Lung (tissue), 12 donors: ENCODE results near the gene PCIF1. TPM values are rescaled to one million over a fixed set of nuclear protein-coding genes. Genes with fewer than 3 reads are reported as not detected.
"Not testable (repeated sequence)": the region's sequence is repeated elsewhere in the genome, so short reads cannot be mapped to it uniquely, and the experiment has no call there.

Source experiments
- ATAC-seq: fragments of 200-7000 bp; cut with Tn5 transposase; one replicate; pipeline ENCODE4 v1.9.1; 2020; ENCODE audit warnings: moderate number of reproducible peaks; ENCODE audit not compliant: insufficient read depth, low FRiP score
- DNase-seq, 3 donors: peaks; one replicate each; pipeline ENCODE4 v3.0.0-alpha.2; 2013 to 2017
- H3K27ac ChIP-seq, 2 donors: one replicate each; pipeline ENCODE4 v1.5.1; 2013; ENCODE audit warnings: mild to moderate bottlenecking in 2 of 2, moderate library complexity in 2 of 2, control low read depth in 1 of 2, inconsistent platforms in 1 of 2, low read depth in 1 of 2, low read length in 1 of 2
- H3K27me3 ChIP-seq, 3 donors: one replicate each; pipeline ENCODE4 v1.5.1; 2013; ENCODE audit warnings: low read length in 2 of 3; ENCODE audit not compliant: control insufficient read depth in 3 of 3, insufficient read depth in 3 of 3
- H3K36me3 ChIP-seq, 4 donors: one replicate each; pipeline ENCODE4 v1.5.1; 2013; ENCODE audit warnings: low read length in 4 of 4, mild to moderate bottlenecking in 1 of 4, moderate library complexity in 1 of 4; ENCODE audit not compliant: control insufficient read depth in 4 of 4, insufficient read depth in 4 of 4
- H3K4me1 ChIP-seq, 5 donors: one replicate each; pipeline ENCODE4 v1.5.1; 2013; ENCODE audit warnings: low read length in 5 of 5, mild to moderate bottlenecking in 2 of 5, moderate library complexity in 1 of 5; ENCODE audit not compliant: control insufficient read depth in 5 of 5, insufficient read depth in 5 of 5
- H3K4me3 ChIP-seq: one replicate; pipeline ENCODE4 v1.5.1; 2013; ENCODE audit warnings: mild to moderate bottlenecking, control low read depth, moderate library complexity
- H3K9ac ChIP-seq, 2 donors: one replicate each; pipeline ENCODE4 v1.5.1; 2013; ENCODE audit warnings: low read length in 2 of 2, control low read depth in 1 of 2; ENCODE audit not compliant: insufficient read depth in 1 of 2
- H3K9me3 ChIP-seq, 4 donors: one replicate each; pipeline ENCODE4 v1.5.1; 2013; ENCODE audit warnings: low read length in 3 of 4, mild to moderate bottlenecking in 1 of 4, moderate library complexity in 1 of 4; ENCODE audit not compliant: control insufficient read depth in 4 of 4, insufficient read depth in 3 of 4
- WGBS, 2 donors: extraction: QIAGEN DNeasy Blood & Tissue Kit; methylation state at CpG; one replicate each; pipeline ENCODE4 v1.1.7; 2013; 5-methylcytosine and 5-hydroxymethylcytosine counted together
- polyA plus RNA-seq, 2 donors: library from polyadenylated mRNA; stranded (reverse); fragments of 200-250 nt; gene quantifications; one replicate each; pipeline ENCODE4 v1.2.1, GENCODE V29; 2013
- total RNA-seq, 2 donors: library from RNA; depleted of rRNA in 1 of 2; stranded (reverse); fragments of >200 nt in 1 of 2; gene quantifications; one replicate each; pipeline ENCODE4 v1.2.1, GENCODE V29; 2014 to 2021
- TF ChIP-seq, protein P1 (sequence below): IDR thresholded peaks from 2 replicates; pipeline ENCODE4 v1.5.1; 2012; ENCODE audit warnings: mild to moderate bottlenecking; ENCODE audit errors: control extremely low read depth, extremely low read depth
- donor health status: control.
- donor health status: control.
- donor health status: Bipolar disorder and iron deficiency.
- donor health status: healthy.
- donor health status: DM: yes; HTN: yes; CAD: no.

PCIF1 gene
- total and polyA plus RNA-seq, 4 donors = 27.7 to 48.1 (median 32.0) TPM

GRCh38 chr20:45994761-45995493, 60.4 kb downstream of the PCIF1 start:
- ATAC-seq (no peak), DNase-seq (no peak)
- WGBS, 2 donors = 59 to 62% methylated on average over 9 of the region's 9 CpGs
- peaks cover 0 to 5% (median 4%) of the 10 kb centered on the region in 3 donors for H3K27me3 ChIP-seq
- no peaks in the 10 kb centered on the region for H3K36me3 ChIP-seq
- H3K9me3 ChIP-seq = no peaks in the 10 kb centered on the region
- no peak overlapping the region for H3K9ac ChIP-seq
- H3K4me3 ChIP-seq = no peak overlapping the region
- no peaks in the 10 kb centered on the region for H3K4me1 ChIP-seq
- TF ChIP-seq, protein P1, sequence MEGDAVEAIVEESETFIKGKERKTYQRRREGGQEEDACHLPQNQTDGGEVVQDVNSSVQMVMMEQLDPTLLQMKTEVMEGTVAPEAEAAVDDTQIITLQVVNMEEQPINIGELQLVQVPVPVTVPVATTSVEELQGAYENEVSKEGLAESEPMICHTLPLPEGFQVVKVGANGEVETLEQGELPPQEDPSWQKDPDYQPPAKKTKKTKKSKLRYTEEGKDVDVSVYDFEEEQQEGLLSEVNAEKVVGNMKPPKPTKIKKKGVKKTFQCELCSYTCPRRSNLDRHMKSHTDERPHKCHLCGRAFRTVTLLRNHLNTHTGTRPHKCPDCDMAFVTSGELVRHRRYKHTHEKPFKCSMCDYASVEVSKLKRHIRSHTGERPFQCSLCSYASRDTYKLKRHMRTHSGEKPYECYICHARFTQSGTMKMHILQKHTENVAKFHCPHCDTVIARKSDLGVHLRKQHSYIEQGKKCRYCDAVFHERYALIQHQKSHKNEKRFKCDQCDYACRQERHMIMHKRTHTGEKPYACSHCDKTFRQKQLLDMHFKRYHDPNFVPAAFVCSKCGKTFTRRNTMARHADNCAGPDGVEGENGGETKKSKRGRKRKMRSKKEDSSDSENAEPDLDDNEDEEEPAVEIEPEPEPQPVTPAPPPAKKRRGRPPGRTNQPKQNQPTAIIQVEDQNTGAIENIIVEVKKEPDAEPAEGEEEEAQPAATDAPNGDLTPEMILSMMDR = no peak
- no peak overlapping the region for H3K27ac ChIP-seq

DNA sequence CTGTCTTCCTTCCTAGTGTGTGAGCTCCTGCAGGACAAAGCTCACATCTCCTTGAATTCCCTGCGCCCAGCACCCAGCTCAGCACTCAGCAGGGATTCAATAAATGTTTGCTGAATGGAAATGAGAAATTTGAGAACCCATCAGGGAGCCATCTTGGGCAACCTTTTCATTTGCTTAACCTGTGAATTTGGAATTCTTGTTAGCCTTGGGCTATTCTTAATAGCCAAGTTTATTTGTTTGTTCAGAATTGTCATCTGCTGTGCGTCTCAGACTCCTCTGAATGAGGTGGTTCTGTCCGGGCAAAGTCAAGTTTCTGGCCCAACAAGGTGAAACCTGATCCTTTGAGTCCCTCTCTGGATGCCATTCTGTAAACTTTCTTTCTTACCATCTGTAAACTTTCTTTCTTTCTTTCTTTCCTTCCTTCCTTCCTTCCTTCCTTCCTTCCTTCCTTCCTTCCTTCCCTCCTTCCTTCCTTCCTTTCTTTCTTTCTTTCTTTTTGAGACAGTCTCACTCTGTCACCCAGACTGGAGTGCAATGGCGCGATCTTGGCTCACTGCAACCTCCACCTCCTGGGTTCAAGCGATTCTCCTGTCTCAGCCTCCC, 61.1 kb downstream of the PCIF1 start:
- H3K36me3 ChIP-seq, H3K27ac ChIP-seq, H3K4me3 ChIP-seq, H3K9me3 ChIP-seq, H3K9ac ChIP-seq, H3K4me1 ChIP-seq, DNase-seq, ATAC-seq, H3K27me3 ChIP-seq: not testable (repeated sequence)
- WGBS, 2 donors = 68 to 82% methylated on average over 6 of the region's 6 CpGs

DNA sequence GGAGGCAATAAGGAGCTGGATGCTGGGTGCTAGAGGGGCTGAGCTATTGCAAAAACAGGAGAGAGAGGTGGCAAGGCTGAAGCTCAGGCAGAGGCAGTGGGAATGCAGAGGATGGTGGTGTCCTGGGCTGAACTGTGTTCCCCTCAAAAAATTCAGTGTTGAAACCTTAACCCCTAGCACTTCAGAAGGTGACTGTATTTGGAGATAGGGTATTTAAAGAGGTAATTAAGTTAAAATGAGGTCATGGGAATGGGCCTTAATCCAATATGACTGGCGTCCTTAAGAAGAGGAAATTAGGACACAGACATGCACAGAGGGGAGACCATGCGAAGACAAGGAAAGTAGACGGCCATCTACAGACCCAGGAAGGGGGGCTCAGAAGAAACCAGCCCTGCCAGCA, 62.7 kb downstream of the PCIF1 start:
- ATAC-seq (no peak), DNase-seq (no peak)
- H3K27ac ChIP-seq = no peak overlapping the region
- H3K9ac ChIP-seq = no peak overlapping the region
- no peaks in the 10 kb centered on the region for H3K9me3 ChIP-seq
- H3K27me3 ChIP-seq = peaks cover 2 to 11% (median 5%) of the 10 kb centered on the region in 3 donors
- TF ChIP-seq, protein P1 = no peak
- WGBS, 2 donors = 26 to 40% methylated on average over 3 of the region's 3 CpGs
- H3K4me3 ChIP-seq = no peak overlapping the region
- no peaks in the 10 kb centered on the region for H3K36me3 ChIP-seq
- H3K4me1 ChIP-seq = peaks cover 0 to 2% (median 0%) of the 10 kb centered on the region in 5 donors

Other genes starting within 250 kb of the PCIF1 start
- gene WFDC13, start 232.6 kb upstream of the PCIF1 start, total RNA-seq = under 1 TPM in 1 of 2 donors, not detected in 1; 0.17 TPM
- gene WFDC13, start 232.6 kb upstream of the PCIF1 start, polyA plus RNA-seq = under 1 TPM; 0.03 to 0.10 TPM
- 1 to 10 TPM in 1 of 2 donors, not detected in 1; 2.0 TPM for gene WFDC10B, start 229.7 kb upstream of the PCIF1 start, total RNA-seq
- 1 to 10 TPM; 1.5 to 2.0 TPM for gene WFDC10B, start 229.7 kb upstream of the PCIF1 start, polyA plus RNA-seq
- gene SPINT4, start 212.3 kb upstream of the PCIF1 start, total RNA-seq = not detected
- gene SPINT4, start 212.3 kb upstream of the PCIF1 start, polyA plus RNA-seq = not detected
- 1 to 10 TPM; 1.8 to 3.6 TPM for gene WFDC3, start 142.8 kb upstream of the PCIF1 start, total RNA-seq
- 10 to 100 TPM; 11.4 to 20.9 TPM for gene WFDC3, start 142.8 kb upstream of the PCIF1 start, polyA plus RNA-seq
- gene DNTTIP1, start 142.7 kb upstream of the PCIF1 start, total RNA-seq = 10 to 100 TPM; 21.1 to 38.5 TPM
- 10 to 100 TPM; 66.4 to 72.1 TPM for gene DNTTIP1, start 142.7 kb upstream of the PCIF1 start, polyA plus RNA-seq
- 1 to 10 TPM; 2.5 to 3.9 TPM for gene UBE2C, start 122.0 kb upstream of the PCIF1 start, total RNA-seq
- gene UBE2C, start 122.0 kb upstream of the PCIF1 start, polyA plus RNA-seq = 10 to 100 TPM in 1 of 2 donors, 1 to 10 TPM in 1; 7.2 to 17.0 TPM
- under 1 TPM in 1 of 2 donors, not detected in 1; 0.54 TPM for gene TNNC2, start 107.4 kb upstream of the PCIF1 start, total RNA-seq
- gene TNNC2, start 107.4 kb upstream of the PCIF1 start, polyA plus RNA-seq = 1 to 10 TPM; 1.1 to 1.5 TPM
- 10 to 100 TPM; 30.9 to 34.4 TPM for gene SNX21, start 100.9 kb upstream of the PCIF1 start, total RNA-seq
- 10 to 100 TPM; 15.9 to 16.2 TPM for gene SNX21, start 100.9 kb upstream of the PCIF1 start, polyA plus RNA-seq
- gene ACOT8, start 77.3 kb upstream of the PCIF1 start, total RNA-seq = 10 to 100 TPM; 24.7 to 29.7 TPM
- gene ACOT8, start 77.3 kb upstream of the PCIF1 start, polyA plus RNA-seq = 10 to 100 TPM; 34.0 to 34.3 TPM
- 1 to 10 TPM; 3.7 to 5.2 TPM for gene ZSWIM3, start 77.1 kb upstream of the PCIF1 start, total RNA-seq
- 1 to 10 TPM; 1.7 to 3.0 TPM for gene ZSWIM3, start 77.1 kb upstream of the PCIF1 start, polyA plus RNA-seq
- gene ZSWIM1, start 53.5 kb upstream of the PCIF1 start, total RNA-seq = 10 to 100 TPM in 1 of 2 donors, 1 to 10 TPM in 1; 5.2 to 11.1 TPM
- gene ZSWIM1, start 53.5 kb upstream of the PCIF1 start, polyA plus RNA-seq = 1 to 10 TPM; 3.7 to 5.2 TPM
- gene SPATA25, start 47.1 kb upstream of the PCIF1 start, total RNA-seq = 1 to 10 TPM; 2.1 to 3.8 TPM
- gene SPATA25, start 47.1 kb upstream of the PCIF1 start, polyA plus RNA-seq = under 1 TPM; 0.77 to 0.97 TPM
- 1 to 10 TPM; 5.8 to 8.3 TPM for gene NEURL2, start 43.5 kb upstream of the PCIF1 start, total RNA-seq
- gene NEURL2, start 43.5 kb upstream of the PCIF1 start, polyA plus RNA-seq = 1 to 10 TPM; 1.5 to 3.9 TPM
- gene CTSA, start 43.3 kb upstream of the PCIF1 start, total RNA-seq = 100 to 1,000 TPM in 1 of 2 donors, 10 to 100 TPM in 1; 72.2 to 170 TPM
- gene CTSA, start 43.3 kb upstream of the PCIF1 start, polyA plus RNA-seq = 100 to 1,000 TPM; 109 to 247 TPM
- 10 to 100 TPM; 63.6 to 97.7 TPM for gene PLTP, start 22.5 kb upstream of the PCIF1 start, total RNA-seq
- 100 to 1,000 TPM in 1 of 2 donors, 10 to 100 TPM in 1; 26.9 to 125 TPM for gene PLTP, start 22.5 kb upstream of the PCIF1 start, polyA plus RNA-seq
- 10 to 100 TPM; 19.0 to 23.6 TPM for gene ZNF335, start 37.5 kb downstream of the PCIF1 start, total RNA-seq
- 10 to 100 TPM; 12.8 to 13.0 TPM for gene ZNF335, start 37.5 kb downstream of the PCIF1 start, polyA plus RNA-seq
- 10 to 100 TPM; 31.1 to 35.0 TPM for gene MMP9, start 74.2 kb downstream of the PCIF1 start, total RNA-seq
- 10 to 100 TPM in 1 of 2 donors, 1 to 10 TPM in 1; 3.1 to 47.7 TPM for gene MMP9, start 74.2 kb downstream of the PCIF1 start, polyA plus RNA-seq
- under 1 TPM in 1 of 2 donors, not detected in 1; 0.52 TPM for gene SLC12A5, start 94.5 kb downstream of the PCIF1 start, total RNA-seq
- not detected for gene SLC12A5, start 94.5 kb downstream of the PCIF1 start, polyA plus RNA-seq
- gene NCOA5, start 155.3 kb downstream of the PCIF1 start, total RNA-seq = 10 to 100 TPM; 15.3 to 24.2 TPM
- 10 to 100 TPM; 11.1 to 14.9 TPM for gene NCOA5, start 155.3 kb downstream of the PCIF1 start, polyA plus RNA-seq
- gene CD40, start 183.6 kb downstream of the PCIF1 start, total RNA-seq = 10 to 100 TPM; 20.4 to 28.1 TPM
- gene CD40, start 183.6 kb downstream of the PCIF1 start, polyA plus RNA-seq = 10 to 100 TPM; 28.7 to 55.0 TPM